Liver (tissue), 9 donors: ENCODE data around the gene SOHLH1. TPM values are rescaled to one million over a fixed set of nuclear protein-coding genes. Genes with fewer than 3 reads are reported as not detected.

Experiments used
- DNase-seq: peaks from one replicate; pipeline ENCODE4 v3.0.0-alpha.2; 2017; ENCODE audit warnings: low spot score
- H3K27ac ChIP-seq, 2 donors: one replicate each; pipeline ENCODE4 v1.7.0; 2013; ENCODE audit warnings: inconsistent platforms in 2 of 2, low read length in 2 of 2, control low read depth in 1 of 2, low read depth in 1 of 2, mild to moderate bottlenecking in 1 of 2
- H3K27me3 ChIP-seq, 4 donors: one replicate each; pipeline versions ENCODE4 v1.6.1 to v1.7.0; 2013; ENCODE audit warnings: low read length in 3 of 4, inconsistent platforms in 1 of 4, mild to moderate bottlenecking in 1 of 4, moderate library complexity in 1 of 4; ENCODE audit not compliant: control insufficient read depth in 4 of 4, insufficient read depth in 4 of 4
- H3K36me3 ChIP-seq, 4 donors: one replicate each; pipeline versions ENCODE4 v1.6.1 to v1.7.0; 2013; ENCODE audit warnings: low read length in 3 of 4, mild to moderate bottlenecking in 3 of 4, low read depth in 1 of 4, moderate library complexity in 1 of 4; ENCODE audit not compliant: control insufficient read depth in 4 of 4, insufficient read depth in 3 of 4
- H3K4me1 ChIP-seq, 4 donors: one replicate each; pipeline versions ENCODE4 v1.6.1 to v1.7.0; 2013; ENCODE audit warnings: low read length in 3 of 4, mild to moderate bottlenecking in 3 of 4, moderate library complexity in 1 of 4; ENCODE audit not compliant: control insufficient read depth in 4 of 4, insufficient read depth in 4 of 4
- H3K4me3 ChIP-seq, 3 donors: one replicate each; pipeline versions ENCODE4 v1.6.1 to v1.7.0; 2013; ENCODE audit warnings: low read length in 3 of 3, control low read depth in 1 of 3, low read depth in 1 of 3, mild to moderate bottlenecking in 1 of 3
- H3K9ac ChIP-seq, 2 donors: one replicate each; pipeline ENCODE4 v1.7.0; 2013; ENCODE audit warnings: low read length in 2 of 2, mild to moderate bottlenecking in 2 of 2, moderate library complexity in 2 of 2, control low read depth in 1 of 2, low read depth in 1 of 2
- H3K9me3 ChIP-seq, 4 donors: one replicate each; pipeline versions ENCODE4 v1.6.1 to v1.7.0; 2013; ENCODE audit warnings: low read length in 3 of 4; ENCODE audit not compliant: control insufficient read depth in 4 of 4
- CTCF ChIP-seq: fragments of 150-350 bp; IDR thresholded peaks from 2 replicates; pipeline ENCODE4 v1.5.1; 2017; ENCODE audit warnings: improper control_type of control experiment, low read depth, low read length; ENCODE audit not compliant: missing input control
- FOXA2 ChIP-seq: IDR thresholded peaks from 2 replicates; pipeline ENCODE4 v1.6.1; 2016; ENCODE audit warnings: antibody characterized with exemption
- NR2F2 ChIP-seq: IDR thresholded peaks from 2 replicates; pipeline ENCODE4 v1.6.1; 2016; ENCODE audit warnings: antibody characterized with exemption
- REST ChIP-seq: IDR thresholded peaks from 2 replicates; pipeline ENCODE4 v1.6.1; 2016; ENCODE audit warnings: antibody characterized with exemption, mild to moderate bottlenecking
- RXRA ChIP-seq, 2 donors: IDR thresholded peaks; 2 replicates each; pipeline ENCODE4 v1.6.1; 2017 to 2018; ENCODE audit warnings: antibody characterized with exemption in 2 of 2, mild to moderate bottlenecking in 1 of 2
- SP1 ChIP-seq: IDR thresholded peaks from 2 replicates; pipeline ENCODE4 v1.6.1; 2018; ENCODE audit warnings: antibody characterized with exemption, mild to moderate bottlenecking
- WGBS: extraction: QIAGEN DNeasy Blood & Tissue Kit; methylation state at CpG from one replicate; pipeline ENCODE4 v1.1.7; 2013; 5-methylcytosine and 5-hydroxymethylcytosine counted together
- polyA plus RNA-seq, 2 donors: library from polyadenylated mRNA; stranded (reverse) in 1 of 2; unstranded in 1 of 2; fragments of 200-250 nt in 1 of 2; fragments of >200 nt in 1 of 2; fragmentation: Nextera tagmentation in 1 of 2; extraction: Ambion mirVana in 1 of 2; gene quantifications; one replicate each; pipeline versions ENCODE4 v1.2.1 to v1.2.3, GENCODE V29; 2013 to 2015
- total RNA-seq, 2 donors: library from RNA; depleted of rRNA; stranded (reverse); fragments of >200 nt; gene quantifications; one replicate each; pipeline ENCODE4 v1.2.3, GENCODE V29; 2014
- TF ChIP-seq, protein P1 (sequence below): IDR thresholded peaks from 2 replicates; pipeline ENCODE4 v1.6.1; 2016; ENCODE audit warnings: antibody characterized with exemption
- TF ChIP-seq, protein P2 (sequence below): IDR thresholded peaks from 2 replicates; pipeline ENCODE4 v1.6.1; 2016; ENCODE audit warnings: antibody characterized with exemption
- donor health status: healthy.
- donor health status: healthy.
- donor health status: healthy.
- donor health status: healthy.
- donor health status: healthy.

Gene SOHLH1
- total and polyA plus RNA-seq, 4 donors, result not detected

DNA sequence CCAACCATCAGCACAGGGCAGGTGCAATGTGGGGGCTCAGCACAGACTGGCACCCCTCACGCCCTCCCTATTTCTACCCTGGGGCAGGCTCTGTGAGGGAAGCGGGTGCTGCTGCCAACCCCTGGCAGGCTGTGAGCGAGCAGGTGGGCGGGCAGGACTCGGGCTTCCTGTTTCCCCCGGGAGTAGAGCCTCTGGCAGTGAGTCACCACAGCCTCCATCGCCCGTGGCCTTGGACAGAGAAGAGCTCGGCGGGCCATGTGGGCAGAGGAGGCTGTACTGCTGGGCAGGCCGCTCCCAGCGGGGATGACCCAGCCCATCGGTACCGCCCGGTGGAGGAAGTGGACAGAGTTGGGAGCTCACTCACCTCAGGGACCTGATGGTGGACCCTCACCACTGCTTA is 19.3 kb upstream of the SOHLH1 start (continued):
- no peak for TF ChIP-seq REST

DNA sequence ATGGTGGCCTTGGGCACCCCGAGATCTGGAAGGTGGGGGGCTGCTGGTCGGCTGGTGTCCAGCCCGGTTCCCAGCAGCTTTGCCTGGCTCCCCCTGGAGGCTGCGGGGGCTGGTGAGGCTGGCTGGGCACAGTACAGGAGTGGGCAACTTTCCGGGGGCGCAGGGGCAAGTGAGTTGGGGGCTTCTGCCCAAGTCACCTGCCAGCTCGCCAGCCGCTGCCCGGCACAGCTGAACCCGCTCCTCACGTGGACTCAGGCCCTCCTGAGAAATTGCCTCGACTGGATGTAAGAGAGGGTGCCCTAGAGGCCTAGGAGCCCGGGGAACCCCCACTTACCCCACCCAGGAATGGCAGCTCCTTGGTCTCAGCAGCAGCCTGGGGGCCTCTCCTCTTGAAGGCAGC is 18.1 kb upstream of the SOHLH1 start:
- DNase-seq, result no peak
- Histone ChIP-seq H3K27ac (no peak overlapping the region), H3K4me3 (no peak overlapping the region), H3K9ac (no peak overlapping the region), H3K4me1 (no peaks in the 10 kb centered on the region), H3K27me3 (peaks cover 0 to 11% (median 5%) of the 10 kb centered on the region in 4 donors), H3K36me3 (no peaks in the 10 kb centered on the region), H3K9me3 (no peaks in the 10 kb centered on the region)
- WGBS, result 81% methylated on average over 13 of the region's 13 CpGs
- TF ChIP-seq SP1 (no peak), RXRA (IDR thresholded peaks at IDR 0.05) (no peak), FOXA2 (no peak), REST (no peak), NR2F2 (no peak), CTCF (no peak)
- TF ChIP-seq, protein P1, sequence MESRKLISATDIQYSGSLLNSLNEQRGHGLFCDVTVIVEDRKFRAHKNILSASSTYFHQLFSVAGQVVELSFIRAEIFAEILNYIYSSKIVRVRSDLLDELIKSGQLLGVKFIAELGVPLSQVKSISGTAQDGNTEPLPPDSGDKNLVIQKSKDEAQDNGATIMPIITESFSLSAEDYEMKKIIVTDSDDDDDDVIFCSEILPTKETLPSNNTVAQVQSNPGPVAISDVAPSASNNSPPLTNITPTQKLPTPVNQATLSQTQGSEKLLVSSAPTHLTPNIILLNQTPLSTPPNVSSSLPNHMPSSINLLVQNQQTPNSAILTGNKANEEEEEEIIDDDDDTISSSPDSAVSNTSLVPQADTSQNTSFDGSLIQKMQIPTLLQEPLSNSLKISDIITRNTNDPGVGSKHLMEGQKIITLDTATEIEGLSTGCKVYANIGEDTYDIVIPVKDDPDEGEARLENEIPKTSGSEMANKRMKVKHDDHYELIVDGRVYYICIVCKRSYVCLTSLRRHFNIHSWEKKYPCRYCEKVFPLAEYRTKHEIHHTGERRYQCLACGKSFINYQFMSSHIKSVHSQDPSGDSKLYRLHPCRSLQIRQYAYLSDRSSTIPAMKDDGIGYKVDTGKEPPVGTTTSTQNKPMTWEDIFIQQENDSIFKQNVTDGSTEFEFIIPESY, result no peak
- TF ChIP-seq, protein P2, sequence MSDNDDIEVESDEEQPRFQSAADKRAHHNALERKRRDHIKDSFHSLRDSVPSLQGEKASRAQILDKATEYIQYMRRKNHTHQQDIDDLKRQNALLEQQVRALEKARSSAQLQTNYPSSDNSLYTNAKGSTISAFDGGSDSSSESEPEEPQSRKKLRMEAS, result no peak
